GM19372 (cell line): Measurements from ENCODE around the gene PLEKHH2.
"Not testable (repeated sequence)": the region's sequence is repeated elsewhere in the genome, so short reads cannot be mapped to it uniquely, and the experiment has no call there.

ENCODE experiments used
- ATAC-seq: cut with Tn5 transposase; IDR thresholded peaks from one replicate; pipeline ENCODE4 v1.9.1; 2021; ENCODE audit warnings: mild to moderate bottlenecking, low read depth, moderate library complexity; ENCODE audit not compliant: unreplicated experiment

Gene PLEKHH2

GRCh38 chr2:43637030-43637803, at the start of gene PLEKHH2:
Gene PLEKHH2, plus strand, starts transcription at chr2:43637260. Its CDS starts 7,414 bp downstream, at chr2:43644674.
- peak; percentile 100 for ATAC-seq

- no peak for ATAC-seq
Measured at GRCh38 chr2:43592443-43592842, 44.6 kb upstream of the PLEKHH2 start.

DNA sequence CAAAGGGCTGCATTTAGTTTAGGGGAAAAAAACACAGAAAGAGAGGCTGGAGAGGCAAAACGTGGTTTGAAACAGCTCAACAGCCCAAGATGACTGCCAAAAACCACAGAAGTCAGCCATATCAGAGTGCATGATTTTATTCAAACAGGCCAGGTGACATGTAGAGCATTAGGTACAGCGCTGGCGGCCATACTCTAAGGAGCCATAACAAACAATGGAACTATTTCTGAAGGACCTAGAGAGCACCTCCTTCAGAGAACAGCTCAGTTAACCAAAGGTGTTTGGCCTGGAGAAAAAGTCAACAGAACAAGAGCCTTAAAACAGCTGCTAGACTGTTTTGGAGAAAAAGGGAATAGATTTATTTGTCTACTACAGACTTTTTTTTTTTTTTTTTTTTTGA, 43.8 kb upstream of the PLEKHH2 start:
- ATAC-seq, result no peak

DNA sequence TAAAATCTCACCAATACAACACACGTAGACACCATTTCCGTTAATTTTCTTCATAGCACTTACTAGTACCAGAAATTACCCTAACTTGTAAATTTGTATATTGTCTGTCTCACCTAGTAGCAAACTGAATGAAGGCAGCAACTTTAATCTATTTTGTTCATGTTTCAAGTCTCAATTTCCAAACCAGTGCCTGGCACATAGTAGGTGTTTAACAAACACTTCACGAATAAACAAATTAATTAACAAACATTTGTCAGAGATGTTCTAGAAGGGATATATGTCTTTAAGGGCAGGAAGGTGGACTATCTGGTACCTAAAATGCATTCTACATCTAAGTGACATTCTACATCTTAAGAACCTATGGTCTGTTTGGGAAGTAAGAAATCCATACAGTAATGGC, 42.2 kb upstream of the PLEKHH2 start:
- ATAC-seq, result no peak

- ATAC-seq, result peak; percentile 96
Measured at GRCh38 chr2:43595603-43596412, 41.3 kb upstream of the PLEKHH2 start, which contains the start of gene THADA. Gene THADA, minus strand, starts transcription at chr2:43596038. Its CDS starts 3,646 bp downstream, at chr2:43592392.

DNA sequence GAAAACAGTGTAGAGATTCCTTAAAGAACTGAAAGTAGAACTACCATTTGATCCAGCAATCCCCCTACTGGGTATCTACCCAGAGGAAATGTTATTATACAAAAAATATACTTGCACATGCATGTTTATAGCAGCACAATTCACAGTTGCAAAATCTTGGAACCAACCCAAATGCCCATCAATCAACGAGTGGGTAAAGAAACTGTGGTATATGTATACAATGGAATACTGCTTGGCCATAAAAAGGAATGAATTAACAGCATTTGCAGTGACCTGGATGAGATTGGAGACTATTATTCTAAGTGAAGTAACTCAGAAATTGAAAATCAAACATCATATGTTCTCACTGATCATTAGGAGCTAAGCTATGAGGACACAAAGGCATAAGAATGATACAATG, 36.5 kb upstream of the PLEKHH2 start:
- ATAC-seq, result not testable (repeated sequence)

- no peak for ATAC-seq
Measured at GRCh38 chr2:43604674-43605073, 32.4 kb upstream of the PLEKHH2 start.

DNA sequence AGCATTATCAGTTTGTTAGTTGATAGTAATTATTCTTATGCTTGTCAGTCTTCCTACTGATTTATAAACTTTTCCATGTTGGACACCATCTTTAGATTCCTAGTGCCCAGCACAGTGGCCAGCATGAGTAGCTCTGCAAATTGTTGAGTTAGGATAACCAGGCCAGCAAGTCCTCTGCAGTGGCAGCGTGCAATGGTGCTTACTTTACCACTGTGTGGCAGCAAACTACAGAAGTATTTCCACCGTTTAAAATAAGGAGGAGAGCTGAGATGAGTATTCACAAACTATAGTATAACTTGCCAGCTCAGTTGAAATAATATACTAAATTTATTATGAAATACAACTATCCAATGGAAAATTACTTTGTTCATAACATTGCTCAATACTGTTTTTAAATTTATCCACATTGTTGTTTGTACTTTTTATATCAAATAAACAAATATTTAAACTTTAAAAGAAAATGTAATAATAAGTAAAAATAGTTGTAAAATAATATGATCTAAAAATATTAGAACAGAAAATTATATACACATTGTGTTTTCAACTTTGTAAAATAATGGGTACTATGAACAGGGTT, 31.9 kb upstream of the PLEKHH2 start:
- no peak for ATAC-seq

DNA sequence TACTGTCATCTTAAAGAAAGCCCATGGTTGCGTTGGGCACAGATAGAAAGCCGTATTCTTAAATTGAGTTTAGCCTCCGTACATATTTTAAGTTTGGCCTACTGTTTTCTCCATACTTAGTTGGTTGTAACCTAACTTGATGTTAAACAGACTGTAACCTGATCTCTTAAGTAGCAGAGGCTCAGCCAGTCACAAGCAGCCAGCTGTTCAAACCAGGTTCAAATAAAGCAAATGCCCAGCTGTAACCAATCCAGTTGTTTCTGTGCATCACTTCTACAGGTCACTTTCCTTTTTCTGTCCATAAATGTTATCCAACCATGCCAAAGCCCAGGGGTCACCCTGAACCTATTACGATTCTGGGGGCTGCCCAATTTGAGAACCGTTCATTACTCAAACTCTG, 31.2 kb upstream of the PLEKHH2 start:
- ATAC-seq, result no peak

GRCh38 chr2:43609290-43609918, 27.7 kb upstream of the PLEKHH2 start:
- no peak for ATAC-seq

GRCh38 chr2:43610361-43610760, 26.7 kb upstream of the PLEKHH2 start:
- ATAC-seq, result no peak

DNA sequence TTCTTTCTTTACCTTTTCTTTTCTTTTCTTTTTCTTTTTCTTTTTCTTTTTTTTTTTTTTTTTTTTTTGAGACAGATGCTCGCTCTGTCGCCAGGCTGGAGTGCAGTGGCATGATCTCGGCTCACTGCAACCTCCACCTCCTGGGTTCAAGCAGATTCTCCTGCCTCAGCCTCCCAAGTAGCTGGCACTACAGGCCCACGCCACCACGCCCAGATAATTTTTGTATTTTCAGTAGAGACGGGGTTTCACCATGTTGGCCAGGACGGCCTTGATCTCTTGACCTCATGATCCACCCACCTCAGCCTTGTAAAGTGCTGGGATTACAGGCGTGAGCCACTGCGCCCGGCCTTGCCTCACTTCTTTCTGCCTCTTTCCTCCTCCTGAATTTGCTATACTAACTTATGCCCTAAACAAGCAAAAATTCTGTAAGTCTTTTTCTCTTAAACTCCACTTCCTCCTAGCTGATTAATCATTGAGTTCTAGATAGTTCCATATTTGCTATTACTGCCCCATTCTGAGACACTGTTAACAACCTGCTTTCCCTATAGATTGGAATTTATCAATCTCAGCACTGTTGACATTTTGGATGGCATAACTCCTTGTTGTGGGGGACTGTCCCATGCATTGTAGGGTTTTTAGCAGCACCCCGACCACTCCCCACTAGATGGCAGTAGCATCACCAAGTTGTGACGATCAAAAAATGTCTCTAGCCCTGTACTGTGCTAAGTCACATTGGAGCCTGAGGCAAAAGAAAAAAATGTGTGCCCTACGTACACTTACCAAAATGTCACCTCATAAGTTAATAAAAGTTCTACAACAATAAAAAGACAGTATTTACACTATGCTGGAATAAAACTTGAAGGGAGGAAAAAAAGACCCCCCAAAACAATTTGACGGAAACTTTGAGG, 24.8 kb upstream of the PLEKHH2 start:
- no peak for ATAC-seq

GRCh38 chr2:43612944-43613343, 24.1 kb upstream of the PLEKHH2 start:
- no peak for ATAC-seq

GRCh38 chr2:43616967-43617680, 19.9 kb upstream of the PLEKHH2 start:
- ATAC-seq, result no peak

DNA sequence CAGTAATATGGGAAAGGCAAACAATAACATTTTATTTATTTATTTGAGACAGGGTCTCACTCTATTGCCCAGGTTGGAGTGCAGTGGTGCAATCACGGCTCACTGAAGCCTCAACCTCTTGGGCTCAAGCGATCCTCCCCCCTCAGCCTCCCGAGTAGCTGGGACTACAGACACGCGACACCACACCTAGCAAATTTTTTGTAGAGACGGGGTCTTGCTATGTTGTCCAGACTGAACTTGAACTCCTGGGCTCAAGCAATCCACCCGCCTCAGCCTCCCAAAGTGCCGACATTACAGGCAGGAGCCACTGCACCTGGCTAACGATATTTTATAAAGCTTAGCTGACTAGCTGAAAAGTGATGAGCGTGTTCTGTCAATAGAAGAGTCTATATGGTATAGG, 17.5 kb upstream of the PLEKHH2 start:
- no peak for ATAC-seq

GRCh38 chr2:43622931-43623451, 14.1 kb upstream of the PLEKHH2 start:
- no peak for ATAC-seq

DNA sequence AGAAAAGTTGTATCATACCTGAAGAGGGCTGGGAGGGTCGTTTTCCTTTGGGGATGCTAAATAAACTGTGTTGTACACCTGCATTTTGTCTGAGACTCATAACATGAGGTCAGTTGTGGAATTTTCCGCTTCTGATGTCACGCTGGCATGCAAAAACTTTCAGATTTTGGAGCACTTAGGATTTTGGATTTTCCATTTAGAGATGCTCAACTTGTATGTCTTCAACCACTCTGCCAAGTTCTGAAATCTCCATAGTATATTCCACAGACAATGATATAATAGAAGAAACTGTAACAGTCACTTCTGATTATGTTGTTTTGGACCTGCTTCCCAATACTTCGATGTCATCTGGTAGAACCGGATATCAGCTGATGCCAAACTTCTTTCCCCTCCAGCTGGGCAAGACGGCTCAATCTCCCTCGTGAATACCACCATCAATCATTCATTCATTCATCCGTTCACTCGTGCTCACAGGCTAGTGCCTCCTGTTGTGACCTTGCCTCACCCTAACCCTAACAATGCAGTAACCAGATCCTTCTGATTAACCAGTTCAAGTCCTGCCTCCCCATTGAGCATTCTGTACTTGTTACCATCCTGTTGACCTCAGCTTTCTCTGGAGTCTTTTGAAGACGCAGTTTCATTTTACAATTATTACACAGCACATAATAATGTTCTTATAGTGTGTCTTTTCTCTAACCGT, 5.3 kb upstream of the PLEKHH2 start:
- no peak for ATAC-seq

- ATAC-seq, result no peak
Measured at GRCh38 chr2:43634604-43635306, 2.3 kb upstream of the PLEKHH2 start.
